ENCODE results near the gene DDOST. TPM values are rescaled to one million over a fixed set of nuclear protein-coding genes. Genes with fewer than 3 reads are reported as not detected.

The DDOST gene
- total RNA-seq, 4 donors from 2014 or later = 70.3 to 157 (median 105) TPM

DNA sequence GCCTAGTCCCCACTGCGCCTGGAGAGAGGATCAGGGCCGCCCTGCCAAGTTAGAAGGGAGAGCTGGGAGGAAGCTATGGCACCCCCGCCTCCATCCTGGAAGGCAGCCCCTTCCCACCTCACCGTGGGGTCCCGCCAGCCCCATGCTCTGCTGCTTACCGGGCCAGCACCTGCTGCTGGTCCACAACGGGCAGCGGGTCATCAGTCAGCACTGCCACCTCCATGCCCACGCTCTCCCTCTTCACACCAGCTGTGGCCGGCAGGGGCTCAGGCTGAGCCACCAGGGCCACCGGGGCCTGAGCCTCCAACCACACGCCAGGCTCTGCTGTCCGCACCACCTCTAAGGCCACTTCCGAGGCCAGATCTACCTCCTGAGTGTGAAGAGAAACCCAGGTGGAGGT, 23.5 kb upstream of the DDOST start:
- intact Hi-C loops (cut with DNase I; ENCODE audit: low total_unique reads) (loop anchor here (2.0 kb wide), 1 partner anchor 22 kb away; no protein-coding TSS in a partner anchor), in situ Hi-C loops (cut with MboI; ENCODE audit: low pct_ligation_motif_present in 1 of 4, low pct_unique_long_range_greater_than_20kb in 1 of 4, low sequenced_read_pairs in 3 of 4) (loop anchor here in 2 of 4 donors (25.0 kb wide), 2 partner anchors 503 to 528 kb away; partner anchors contain the start of gene EIF4G3 (in 1 of the 2))
- Histone ChIP-seq H3K4me3 (no peak overlapping the region), H3K4me1 (no peaks in the 10 kb centered on the region), H3K27me3 (no peaks in the 10 kb centered on the region), H3K27ac (peak overlapping the region in 3 of 4 donors; percentile 28 to 58 (median 36)), H3K36me3 (no peaks in the 10 kb centered on the region), H3K9me3 (no peaks in the 10 kb centered on the region)
- whole genome bisulfite sequencing, 2 donors (ENCODE audit: low coverage in 1 of 2) = 91% methylated on average over 12 of the region's 14 CpGs; no CpG with 5 or more reads in 1 of the 2 donors
- TF ChIP-seq POLR2AphosphoS5 (IDR thresholded peaks at IDR 0.05) = no peak
- no peak for TF ChIP-seq EP300 (IDR thresholded peaks at IDR 0.05; ENCODE audit: low read depth)
- TF ChIP-seq, protein P1, sequence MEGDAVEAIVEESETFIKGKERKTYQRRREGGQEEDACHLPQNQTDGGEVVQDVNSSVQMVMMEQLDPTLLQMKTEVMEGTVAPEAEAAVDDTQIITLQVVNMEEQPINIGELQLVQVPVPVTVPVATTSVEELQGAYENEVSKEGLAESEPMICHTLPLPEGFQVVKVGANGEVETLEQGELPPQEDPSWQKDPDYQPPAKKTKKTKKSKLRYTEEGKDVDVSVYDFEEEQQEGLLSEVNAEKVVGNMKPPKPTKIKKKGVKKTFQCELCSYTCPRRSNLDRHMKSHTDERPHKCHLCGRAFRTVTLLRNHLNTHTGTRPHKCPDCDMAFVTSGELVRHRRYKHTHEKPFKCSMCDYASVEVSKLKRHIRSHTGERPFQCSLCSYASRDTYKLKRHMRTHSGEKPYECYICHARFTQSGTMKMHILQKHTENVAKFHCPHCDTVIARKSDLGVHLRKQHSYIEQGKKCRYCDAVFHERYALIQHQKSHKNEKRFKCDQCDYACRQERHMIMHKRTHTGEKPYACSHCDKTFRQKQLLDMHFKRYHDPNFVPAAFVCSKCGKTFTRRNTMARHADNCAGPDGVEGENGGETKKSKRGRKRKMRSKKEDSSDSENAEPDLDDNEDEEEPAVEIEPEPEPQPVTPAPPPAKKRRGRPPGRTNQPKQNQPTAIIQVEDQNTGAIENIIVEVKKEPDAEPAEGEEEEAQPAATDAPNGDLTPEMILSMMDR (IDR thresholded peaks at IDR 0.05) = no peak
- TF ChIP-seq POLR2A (IDR thresholded peaks at IDR 0.05) = no peak
- no peak for DNase-seq

DNA sequence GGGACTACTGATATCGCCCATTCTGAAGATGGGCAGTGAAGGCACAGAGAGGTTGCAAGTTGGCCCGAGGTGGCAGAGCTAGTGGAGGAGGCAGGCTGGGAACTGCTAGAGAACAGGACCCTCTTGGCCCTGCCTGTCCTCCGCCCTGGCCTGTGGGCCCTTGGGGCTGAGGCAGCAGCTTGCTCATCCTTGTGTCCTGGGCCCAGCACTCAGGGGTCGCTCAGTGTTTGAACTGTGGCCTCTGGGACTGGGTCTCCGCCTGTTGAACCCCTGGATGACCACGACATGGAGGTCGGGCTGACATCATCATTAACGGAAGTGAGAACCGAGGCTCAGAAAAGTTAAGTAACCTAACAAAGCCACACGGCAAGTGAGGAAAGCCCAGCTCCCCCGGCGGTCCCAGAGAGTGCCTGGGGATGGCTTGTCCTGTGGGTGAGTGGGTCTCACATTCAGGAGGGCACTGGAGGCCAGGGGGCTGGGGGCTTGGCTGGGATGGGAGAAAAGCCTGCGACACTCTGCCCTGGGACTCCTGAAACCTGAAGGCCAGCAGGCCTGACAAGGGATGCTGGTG, 23.0 kb upstream of the DDOST start:
- Histone ChIP-seq H3K4me1 (no peaks in the 10 kb centered on the region), H3K4me3 (no peak overlapping the region), H3K27me3 (no peaks in the 10 kb centered on the region), H3K27ac (peak overlapping the region in 2 of 4 donors; percentile 28 to 58), H3K9me3 (no peaks in the 10 kb centered on the region), H3K36me3 (no peaks in the 10 kb centered on the region)
- TF ChIP-seq POLR2AphosphoS5 (IDR thresholded peaks at IDR 0.05) (no peak), EP300 (IDR thresholded peaks at IDR 0.05; ENCODE audit: low read depth) (no peak), POLR2A (IDR thresholded peaks at IDR 0.05) (no peak)
- TF ChIP-seq, protein P1 (IDR thresholded peaks at IDR 0.05) = no peak
- DNase-seq = no peak
- intact Hi-C loops (cut with DNase I; ENCODE audit: low total_unique reads) = loop anchor here (2.0 kb wide), 1 partner anchor 23 kb away; no protein-coding TSS in a partner anchor
- WGBS, 2 donors (ENCODE audit: low coverage in 1 of 2) = 71% methylated on average over 13 of the region's 13 CpGs; no CpG with 5 or more reads in 1 of the 2 donors
- in situ Hi-C loops (cut with MboI; ENCODE audit: low pct_ligation_motif_present in 1 of 4, low pct_unique_long_range_greater_than_20kb in 1 of 4, low sequenced_read_pairs in 3 of 4) = loop anchor here in 2 of 4 donors (25.0 kb wide), 2 partner anchors 503 to 528 kb away; partner anchors contain the start of gene EIF4G3 (in 1 of the 2)

DNA sequence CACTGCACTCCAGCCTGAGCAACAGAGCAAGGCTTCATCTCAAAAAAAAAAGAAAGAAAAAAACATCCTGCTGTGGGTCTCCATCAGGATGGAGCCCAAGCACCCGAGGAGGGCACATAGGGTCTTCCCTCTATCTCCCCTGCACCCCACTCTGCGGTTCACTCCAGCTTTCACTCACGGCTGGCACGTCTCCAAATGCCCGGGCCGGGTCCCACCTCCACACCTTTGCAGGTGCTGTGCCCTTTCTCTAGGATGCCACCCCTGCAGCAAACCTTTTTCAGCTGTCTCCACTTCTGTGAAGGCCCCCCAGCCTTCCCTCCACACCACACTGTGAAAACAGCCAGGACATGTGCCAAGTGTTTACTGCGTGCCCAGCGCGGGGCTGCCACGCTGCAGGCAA, 22.4 kb upstream of the DDOST start:
- intact Hi-C loops (cut with DNase I; ENCODE audit: low total_unique reads) = loop anchor here (2.0 kb wide), 1 partner anchor 23 kb away; no protein-coding TSS in a partner anchor
- H3K27me3 ChIP-seq = no peaks in the 10 kb centered on the region
- H3K36me3 ChIP-seq = no peaks in the 10 kb centered on the region
- in situ Hi-C loops (cut with MboI; ENCODE audit: low pct_ligation_motif_present in 1 of 4, low pct_unique_long_range_greater_than_20kb in 1 of 4, low sequenced_read_pairs in 3 of 4) = loop anchor here in 2 of 4 donors (25.0 kb wide), 2 partner anchors 504 to 529 kb away; partner anchors contain the start of gene EIF4G3 (in 1 of the 2)
- no peaks in the 10 kb centered on the region for H3K4me1 ChIP-seq
- H3K27ac ChIP-seq = no peak overlapping the region
- TF ChIP-seq, protein P1 (IDR thresholded peaks at IDR 0.05) = no peak
- 73 to 85% methylated on average over 6 to 10 of the region's 10 CpGs for WGBS, 2 donors (ENCODE audit: low coverage in 1 of 2)
- H3K9me3 ChIP-seq = no peaks in the 10 kb centered on the region
- no peak overlapping the region for H3K4me3 ChIP-seq
- no peak for DNase-seq

DNA sequence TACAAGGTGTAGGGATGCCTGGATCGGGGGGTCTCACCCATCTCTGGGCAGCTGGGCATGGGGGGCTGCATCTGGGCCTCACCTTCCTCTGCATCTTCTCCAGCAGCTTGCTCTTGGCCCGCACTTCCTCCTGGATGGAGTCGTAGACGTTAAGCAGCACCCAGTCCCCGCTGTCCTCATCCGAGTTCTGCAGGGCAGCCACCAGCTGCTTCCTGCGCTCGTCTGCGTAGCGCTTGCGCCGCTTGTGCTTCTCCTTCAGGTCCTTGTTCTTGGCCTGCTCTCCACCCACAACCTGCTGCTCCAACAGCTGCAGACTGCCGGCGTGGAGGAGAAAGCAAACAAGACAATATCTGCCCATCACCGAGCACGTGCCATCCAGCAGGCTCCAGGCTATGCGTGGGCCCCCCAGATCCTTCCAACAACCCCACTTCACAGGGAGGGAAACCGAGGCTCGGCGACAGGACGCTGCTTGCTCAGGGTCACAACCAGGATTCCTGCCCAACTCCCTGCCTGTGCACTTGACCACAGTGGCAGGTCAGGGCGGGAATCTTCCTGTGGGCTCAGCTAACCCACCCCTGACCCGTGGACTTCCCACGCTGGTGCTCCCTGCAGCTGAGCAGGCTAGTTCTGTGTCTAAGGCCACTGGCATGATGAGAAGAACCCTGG, 21.5 kb upstream of the DDOST start:
- Histone ChIP-seq H3K4me3 (no peak overlapping the region), H3K36me3 (no peaks in the 10 kb centered on the region), H3K27ac (no peak overlapping the region), H3K27me3 (no peaks in the 10 kb centered on the region), H3K4me1 (no peaks in the 10 kb centered on the region), H3K9me3 (no peaks in the 10 kb centered on the region)
- in situ Hi-C loops (cut with MboI; ENCODE audit: low pct_ligation_motif_present in 1 of 4, low pct_unique_long_range_greater_than_20kb in 1 of 4, low sequenced_read_pairs in 3 of 4) (loop anchor here in 2 of 4 donors (25.0 kb wide), 2 partner anchors 505 to 530 kb away; partner anchors contain the start of gene EIF4G3 (in 1 of the 2)), intact Hi-C loops (cut with DNase I; ENCODE audit: low total_unique reads) (no loop called here)
- peak; percentile 25 for DNase-seq
- TF ChIP-seq POLR2A (IDR thresholded peaks at IDR 0.05) (no peak), POLR2AphosphoS5 (IDR thresholded peaks at IDR 0.05) (no peak), EP300 (IDR thresholded peaks at IDR 0.05; ENCODE audit: low read depth) (no peak)
- TF ChIP-seq, protein P1 (IDR thresholded peaks at IDR 0.05) = no peak
- WGBS, 2 donors (ENCODE audit: low coverage in 1 of 2) = 40 to 77% methylated on average over 1 to 24 of the region's 24 CpGs

Measured in transverse colon (tissue), 4 donors.